Bronchial epithelial cell (primary cell): ENCODE results near the gene WIPF2. TPM values are rescaled to one million over a fixed set of nuclear protein-coding genes. Genes with fewer than 3 reads are reported as not detected.

ENCODE experiments used
- DNase-seq: peaks from one replicate; pipeline ENCODE4 v3.0.0-alpha.2; 2010; ENCODE audit warnings: low read depth
- FAIRE-seq: peaks from 2 replicates; lab custom pipeline; 2011; peaks lifted over from hg19 to GRCh38; lab: Jason Lieb, UNC
- H3K27me3 ChIP-seq: 2 replicates; pipeline ENCODE4 v1.5.1; 2011; ENCODE audit warnings: low read length; ENCODE audit not compliant: control insufficient read depth, insufficient read depth
- H3K36me3 ChIP-seq: 2 replicates; pipeline ENCODE4 v1.5.1; 2011; ENCODE audit warnings: low read length; ENCODE audit not compliant: control insufficient read depth, insufficient read depth
- H3K4me3 ChIP-seq: 2 replicates; pipeline ENCODE4 v1.5.1; 2011; ENCODE audit warnings: mild to moderate bottlenecking, low read depth, low read length, control low read depth
- CTCF ChIP-seq: IDR thresholded peaks from 2 replicates; pipeline ENCODE4 v1.5.1; 2011; ENCODE audit warnings: mild to moderate bottlenecking, moderate library complexity, low read length, control low read depth, inconsistent platforms; ENCODE audit not compliant: insufficient read depth, severe bottlenecking
- total RNA-seq: library from RNA; depleted of rRNA; stranded (reverse); fragments of >200 nt; gene quantifications from 2 replicates; pipeline ENCODE4 v1.2.1, GENCODE V29; 2014

Gene WIPF2
- total RNA-seq, 1 donor from 2014 or later, result 6.3 TPM

DNA sequence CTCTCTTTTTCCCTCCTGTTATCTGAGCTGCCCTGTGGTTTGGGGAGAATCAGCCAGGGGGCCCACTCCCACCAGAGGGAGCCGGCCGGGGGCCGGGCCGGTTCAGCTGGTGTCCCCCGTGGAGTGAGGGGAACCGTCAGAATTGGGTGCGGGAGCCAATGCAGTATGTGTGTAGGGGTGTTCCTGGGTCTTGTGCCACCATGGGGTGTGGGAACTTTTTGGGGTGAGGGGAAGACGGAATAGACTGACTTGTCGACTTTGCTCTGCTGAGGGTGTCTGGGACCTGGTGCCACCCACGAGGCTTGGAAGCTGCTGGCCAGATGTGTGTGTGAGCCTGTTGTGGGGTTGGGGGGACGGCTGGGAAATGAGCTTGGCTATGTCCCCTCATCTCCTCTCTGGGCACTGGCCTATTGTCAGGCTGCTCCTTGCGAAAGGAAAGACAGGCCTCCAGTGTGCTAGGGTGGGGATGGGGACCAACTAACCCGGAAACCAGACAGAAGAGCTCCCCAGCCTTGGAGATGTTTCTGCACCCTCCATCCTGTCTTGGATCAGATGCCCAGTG, 99.8 kb downstream of the WIPF2 start:
- DNase-seq (no peak), FAIRE-seq (no peak)
- Histone ChIP-seq H3K36me3 (peaks cover 1% of the 10 kb centered on the region), H3K27me3 (no peaks in the 10 kb centered on the region), H3K4me3 (peak overlapping the region; percentile 90)
- TF ChIP-seq CTCF, result no peak

GRCh38 chr17:40319651-40320540, 100.8 kb downstream of the WIPF2 start:
- DNase-seq (no peak), FAIRE-seq (no peak)
- H3K4me3 ChIP-seq, result peak overlapping the region; percentile 90
- no peak for TF ChIP-seq CTCF
- peaks cover 1% of the 10 kb centered on the region for H3K36me3 ChIP-seq
- no peaks in the 10 kb centered on the region for H3K27me3 ChIP-seq

- H3K4me3 ChIP-seq, result no peak overlapping the region
- no peak for TF ChIP-seq CTCF
- no peaks in the 10 kb centered on the region for H3K27me3 ChIP-seq
- DNase-seq, result no peak
- no peak for FAIRE-seq
- H3K36me3 ChIP-seq, result peaks cover 1% of the 10 kb centered on the region
Observed at GRCh38 chr17:40320756-40321523, 101.8 kb downstream of the WIPF2 start.

DNA sequence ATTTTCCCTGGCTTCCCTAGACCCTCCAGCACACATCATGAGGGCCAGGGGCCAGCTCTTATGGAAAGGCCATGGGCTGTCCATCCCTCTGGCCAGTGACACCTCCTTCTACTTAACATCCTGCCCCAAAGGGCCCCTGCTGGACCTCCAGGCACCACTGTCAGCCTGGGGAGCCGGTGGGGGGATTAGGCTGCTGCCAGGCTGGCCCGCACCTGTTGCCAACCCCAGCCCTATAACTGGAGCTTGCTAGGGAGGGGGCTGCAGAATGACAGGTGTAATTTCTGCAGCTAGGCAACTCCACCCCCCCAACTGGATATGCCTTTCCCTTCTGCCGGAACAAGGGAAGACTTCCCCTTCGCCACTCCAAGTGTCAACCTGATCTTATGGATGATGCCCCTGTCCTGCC, 102.4 kb downstream of the WIPF2 start:
- H3K36me3 ChIP-seq, result peaks cover 1% of the 10 kb centered on the region
- TF ChIP-seq CTCF, result no peak
- H3K27me3 ChIP-seq, result no peaks in the 10 kb centered on the region
- FAIRE-seq, result no peak
- H3K4me3 ChIP-seq, result no peak overlapping the region
- no peak for DNase-seq

DNA sequence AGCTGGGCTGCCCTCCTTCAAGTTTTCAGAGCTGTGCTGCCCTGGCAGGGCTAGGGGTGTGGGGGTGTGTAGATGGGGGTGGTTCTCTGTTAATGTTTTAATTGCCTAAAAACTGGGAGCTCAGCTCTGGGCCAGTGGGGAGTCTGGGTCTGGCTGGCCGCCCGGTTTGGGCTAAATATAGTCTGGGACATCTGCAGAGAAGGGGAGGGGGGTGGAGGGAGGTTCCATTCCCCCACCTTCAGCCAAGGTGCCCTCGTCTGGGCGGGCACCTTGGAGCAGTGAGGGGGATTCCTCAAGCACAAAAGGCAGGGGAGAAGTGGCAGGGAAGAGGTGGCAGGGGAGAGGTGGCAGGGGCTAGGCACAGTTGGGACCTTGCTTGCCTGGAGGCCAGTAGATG, 102.9 kb downstream of the WIPF2 start:
- TF ChIP-seq CTCF, result no peak
- no peak overlapping the region for H3K4me3 ChIP-seq

More for the DNA sequence above, 102.9 kb downstream of the WIPF2 start:
- no peak for DNase-seq
- no peaks in the 10 kb centered on the region for H3K27me3 ChIP-seq
- FAIRE-seq, result no peak
- peaks cover 1% of the 10 kb centered on the region for H3K36me3 ChIP-seq
